Breast epithelium (tissue), 4 donors: ENCODE measurements around the gene RAPGEF1. TPM values are rescaled to one million over a fixed set of nuclear protein-coding genes. Genes with fewer than 3 reads are reported as not detected.

Experiments used
- DNase-seq, 2 donors: peaks; one replicate each; pipeline ENCODE4 v3.0.0-alpha.2; 2019; ENCODE audit warnings: low spot score in 2 of 2
- H3K27ac ChIP-seq, 2 donors: fragments of 200-600 bp; sonication (generic) in 1 of 2; one replicate each; pipeline ENCODE4 v1.5.1; 2016 to 2019; ENCODE audit warnings: mild to moderate bottlenecking in 1 of 2
- H3K27me3 ChIP-seq, 2 donors: fragments of 200-600 bp; sonication (generic) in 1 of 2; one replicate each; pipeline versions ENCODE4 v1.5.1 to v1.6.0; 2017 to 2019; ENCODE audit warnings: control low read depth in 1 of 2, mild to moderate bottlenecking in 1 of 2
- H3K36me3 ChIP-seq: fragments of 200-600 bp; one replicate; pipeline ENCODE4 v1.5.1; 2019
- H3K4me1 ChIP-seq, 2 donors: fragments of 200-600 bp; sonication (generic); one replicate each; pipeline ENCODE4 v1.5.1; 2016 to 2019; ENCODE audit warnings: control low read depth in 1 of 2
- H3K4me3 ChIP-seq, 3 donors: fragments of 200-600 bp; sonication (generic); 1 replicate in 2 of 3; 2 replicates in 1 of 3; pipeline ENCODE4 v1.5.1; 2016 to 2019; ENCODE audit warnings: mild to moderate bottlenecking in 3 of 3, moderate library complexity in 2 of 3
- H3K9me3 ChIP-seq, 2 donors: fragments of 200-600 bp; sonication (generic) in 1 of 2; one replicate each; pipeline ENCODE4 v1.5.1; 2016 to 2019; ENCODE audit warnings: control low read depth in 1 of 2
- CTCF ChIP-seq, 3 donors: fragments of 450-650 bp; IDR thresholded peaks; one replicate each; pipeline ENCODE4 v1.5.1; 2016 to 2017; ENCODE audit warnings: antibody characterized with exemption in 3 of 3, mild to moderate bottlenecking in 3 of 3, moderate library complexity in 3 of 3
- POLR2A ChIP-seq: fragments of 450-650 bp; IDR thresholded peaks from one replicate; pipeline ENCODE4 v1.6.1; 2016; ENCODE audit warnings: antibody characterized with exemption, mild to moderate bottlenecking, moderate library complexity
- POLR2AphosphoS5 ChIP-seq, 3 donors: sonication (generic); formaldehyde crosslinking; IDR thresholded peaks; one replicate each; pipeline ENCODE4 v1.6.1; 2017; ENCODE audit warnings: antibody characterized with exemption in 3 of 3
- intact Hi-C: fragments of 100-400 bp; cut with DNase I; formaldehyde crosslinking; loops from one replicate; pipeline ENCODE4 v1.15.1; 2023; ENCODE audit warnings: low total_unique reads
- total RNA-seq, 3 donors: library from RNA; depleted of rRNA; stranded (reverse); fragments of >200 nt; gene quantifications; one replicate each; pipeline ENCODE4 v1.1.0, GENCODE V29; 2016

RAPGEF1 gene
- total RNA-seq, 3 donors from 2014 or later, result 35.3 to 38.0 (median 37.3) TPM

DNA sequence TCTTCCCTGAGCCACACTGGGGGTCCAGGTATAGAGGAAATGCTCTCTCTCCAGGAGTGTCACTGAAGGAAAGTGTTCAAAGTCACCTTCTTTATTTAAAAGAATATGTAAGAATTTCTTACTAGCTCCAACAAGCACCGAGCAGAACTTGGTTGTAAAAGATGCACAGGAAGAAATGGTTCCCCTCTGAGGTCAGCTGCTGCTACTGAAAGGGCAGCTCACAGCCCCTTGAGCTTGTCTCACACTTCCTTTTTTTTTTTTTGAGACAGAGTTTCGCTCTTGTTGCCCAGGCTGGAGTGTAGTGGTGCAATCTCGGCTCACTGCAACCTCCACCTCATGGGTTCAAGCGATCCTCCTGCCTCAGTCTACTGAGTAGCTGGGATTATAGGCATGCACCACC lies 117.4 kb downstream of the RAPGEF1 start:
- H3K4me3 ChIP-seq, result no peak overlapping the region
- DNase-seq, result no peak
- no peak overlapping the region for H3K27ac ChIP-seq
- no peaks in the 10 kb centered on the region for H3K9me3 ChIP-seq
- intact Hi-C loops, result no loop called here
- no peaks in the 10 kb centered on the region for H3K27me3 ChIP-seq
- no peak for TF ChIP-seq CTCF (IDR thresholded peaks at IDR 0.05)
- TF ChIP-seq POLR2AphosphoS5 (IDR thresholded peaks at IDR 0.05), result no peak
- TF ChIP-seq POLR2A, result no peak
- H3K4me1 ChIP-seq, result peaks cover 0 to 7% of the 10 kb centered on the region in 2 donors
- H3K36me3 ChIP-seq, result no peaks in the 10 kb centered on the region

DNA sequence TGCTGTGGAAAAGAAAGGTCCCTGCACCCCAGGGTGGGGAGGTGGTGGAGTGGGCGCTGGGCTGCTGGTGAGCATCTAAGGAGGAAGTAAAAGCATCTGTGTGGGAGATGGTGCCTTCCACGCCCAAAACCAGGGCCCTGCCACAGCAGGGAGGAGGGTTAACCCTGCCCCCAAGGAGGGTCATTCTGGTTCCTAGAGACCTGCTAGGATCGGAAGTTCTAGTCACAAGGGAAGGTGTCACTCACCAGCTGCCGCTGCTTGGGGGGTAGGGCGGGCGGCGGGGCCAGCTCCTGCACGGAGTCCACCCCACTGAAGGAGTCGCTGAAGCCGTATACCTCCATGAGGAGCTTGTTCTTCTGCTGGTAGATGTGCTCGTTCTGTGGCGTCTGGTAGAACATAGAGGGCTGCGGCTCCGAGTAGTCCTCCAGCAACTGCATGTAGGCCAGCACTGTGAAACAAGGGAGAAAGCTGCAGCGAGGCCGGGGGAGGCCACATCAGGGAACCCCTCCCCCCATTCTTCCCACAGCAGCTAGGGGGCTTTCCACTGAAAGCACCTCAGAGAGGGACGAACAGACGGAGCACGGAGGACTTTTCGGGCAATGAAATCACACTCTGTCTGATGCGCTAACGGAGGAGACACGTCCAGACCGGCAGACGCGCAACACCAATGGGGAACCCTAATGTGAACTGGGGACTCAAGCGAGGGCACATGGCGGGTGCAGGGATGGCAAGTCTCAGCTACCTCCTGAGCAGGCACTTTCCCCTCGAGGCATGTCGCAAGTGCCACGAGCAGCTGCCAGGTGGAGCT lies 118.1 kb downstream of the RAPGEF1 start:
- Histone ChIP-seq H3K27ac (no peak overlapping the region), H3K36me3 (no peaks in the 10 kb centered on the region), H3K27me3 (no peaks in the 10 kb centered on the region), H3K4me3 (no peak overlapping the region), H3K4me1 (peaks cover 0 to 7% of the 10 kb centered on the region in 2 donors), H3K9me3 (no peaks in the 10 kb centered on the region)
- DNase-seq, result no peak
- intact Hi-C loops, result no loop called here
- no peak for TF ChIP-seq POLR2AphosphoS5 (IDR thresholded peaks at IDR 0.05)
- no peak for TF ChIP-seq CTCF (IDR thresholded peaks at IDR 0.05)
- no peak for TF ChIP-seq POLR2A

GRCh38 chr9:131620764-131621520 lies 118.9 kb downstream of the RAPGEF1 start:
- no peaks in the 10 kb centered on the region for H3K36me3 ChIP-seq
- peaks cover 0 to 7% of the 10 kb centered on the region in 2 donors for H3K4me1 ChIP-seq
- no peak overlapping the region for H3K4me3 ChIP-seq
- H3K27me3 ChIP-seq, result no peaks in the 10 kb centered on the region
- no peak overlapping the region for H3K27ac ChIP-seq
- TF ChIP-seq POLR2AphosphoS5 (IDR thresholded peaks at IDR 0.05) (no peak), POLR2A (no peak), CTCF (IDR thresholded peaks at IDR 0.05) (no peak)
- intact Hi-C loops, result no loop called here
- no peaks in the 10 kb centered on the region for H3K9me3 ChIP-seq
- no peak for DNase-seq

DNA sequence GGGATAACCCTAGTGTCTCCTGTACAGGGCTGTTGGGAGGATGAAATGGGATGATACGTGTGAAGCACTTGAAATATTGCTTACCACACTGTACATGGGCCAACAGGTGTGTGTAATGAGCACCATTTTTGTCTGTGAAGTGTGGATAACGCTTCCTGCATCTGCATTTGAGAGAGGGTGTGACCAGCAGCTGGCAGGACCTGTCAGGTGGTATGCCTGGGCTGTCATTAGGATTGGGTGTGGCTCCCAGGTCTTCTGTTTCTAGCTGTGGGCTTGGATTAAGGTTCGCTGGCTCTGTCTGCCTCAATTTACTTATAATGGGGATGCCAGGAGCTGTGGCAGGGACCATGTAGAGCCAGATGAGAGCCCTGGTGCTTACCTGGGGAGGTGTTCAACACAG lies 120.2 kb downstream of the RAPGEF1 start:
- Histone ChIP-seq H3K36me3 (no peaks in the 10 kb centered on the region), H3K27ac (no peak overlapping the region), H3K4me3 (no peak overlapping the region), H3K4me1 (no peaks in the 10 kb centered on the region), H3K27me3 (no peaks in the 10 kb centered on the region), H3K9me3 (no peaks in the 10 kb centered on the region)
- intact Hi-C loops, result no loop called here
- DNase-seq, result no peak
- TF ChIP-seq POLR2AphosphoS5 (IDR thresholded peaks at IDR 0.05) (no peak), POLR2A (no peak), CTCF (IDR thresholded peaks at IDR 0.05) (no peak)

GRCh38 chr9:131618785-131619184 lies 121.1 kb downstream of the RAPGEF1 start:
- Histone ChIP-seq H3K9me3 (no peaks in the 10 kb centered on the region), H3K4me3 (no peak overlapping the region), H3K27me3 (no peaks in the 10 kb centered on the region), H3K4me1 (no peaks in the 10 kb centered on the region), H3K36me3 (no peaks in the 10 kb centered on the region), H3K27ac (no peak overlapping the region)
- intact Hi-C loops, result no loop called here
- TF ChIP-seq POLR2AphosphoS5 (IDR thresholded peaks at IDR 0.05) (no peak), POLR2A (no peak), CTCF (IDR thresholded peaks at IDR 0.05) (no peak)
- no peak for DNase-seq
